Activated CD8-positive, alpha-beta T cell treated with anti-CD3 and anti-CD28 coated beads for 36 hours (primary cell): ENCODE measurements around the gene UBASH3B. TPM values are rescaled to one million over a fixed set of nuclear protein-coding genes. Genes with fewer than 3 reads are reported as not detected.

Source experiments
- ATAC-seq: fragments of 200-7000 bp; cut with Tn5 transposase; one replicate; pipeline ENCODE4 v1.10.0; 2021; ENCODE audit warnings: mild to moderate bottlenecking, moderate library complexity
- CTCF ChIA-PET: fragments of 350-600 bp; sonication (Branson Sonifier 250); formaldehyde crosslinking; loops from one replicate; lab custom pipeline; 2021; ENCODE audit warnings: antibody characterized with exemption; lab: Charles Lee
- POLR2A ChIA-PET: fragments of 350-600 bp; sonication (Branson Sonifier 250); formaldehyde crosslinking; loops from one replicate; lab custom pipeline; 2021; ENCODE audit warnings: antibody characterized with exemption; lab: Charles Lee
- DNase-seq: peaks from one replicate; pipeline ENCODE4 v3.0.0-alpha.2; 2020
- H3K27ac Mint-ChIP-seq: one replicate; pipeline ENCODE4 v1.8.0; 2021; ENCODE audit warnings: mild to moderate bottlenecking, mixed read lengths
- H3K27me3 Mint-ChIP-seq: one replicate; pipeline ENCODE4 v1.8.0; 2021; ENCODE audit warnings: mixed read lengths
- H3K36me3 Mint-ChIP-seq: one replicate; pipeline ENCODE4 v1.8.0; 2021; ENCODE audit warnings: low read depth, mixed read lengths
- H3K4me1 Mint-ChIP-seq: one replicate; pipeline ENCODE4 v1.8.0; 2021; ENCODE audit warnings: low read depth, mixed read lengths
- H3K4me3 Mint-ChIP-seq: one replicate; pipeline ENCODE4 v1.8.0; 2021; ENCODE audit warnings: mild to moderate bottlenecking, moderate library complexity, mixed read lengths
- H3K9me3 Mint-ChIP-seq: one replicate; pipeline ENCODE4 v1.8.0; 2021; ENCODE audit warnings: mixed read lengths
- intact Hi-C: fragments of 100-400 bp; cut with micrococcal nuclease; formaldehyde crosslinking; loops from one replicate; pipeline ENCODE4 v1.10.0; 2022
- total RNA-seq, 2 experiments: library from RNA; stranded (reverse); gene quantifications; one replicate each; pipeline ENCODE4 v1.2.3, GENCODE V29; 2021
- TF ChIP-seq, protein P1 (sequence below): fragments of 200-600 bp; IDR thresholded peaks from one replicate; pipeline ENCODE4 v1.8.0; 2022; ENCODE audit warnings: antibody characterized with exemption, mild to moderate bottlenecking

Gene UBASH3B
- total RNA-seq, 2 experiments from 2014 or later, result 36.1 to 40.6 TPM

DNA sequence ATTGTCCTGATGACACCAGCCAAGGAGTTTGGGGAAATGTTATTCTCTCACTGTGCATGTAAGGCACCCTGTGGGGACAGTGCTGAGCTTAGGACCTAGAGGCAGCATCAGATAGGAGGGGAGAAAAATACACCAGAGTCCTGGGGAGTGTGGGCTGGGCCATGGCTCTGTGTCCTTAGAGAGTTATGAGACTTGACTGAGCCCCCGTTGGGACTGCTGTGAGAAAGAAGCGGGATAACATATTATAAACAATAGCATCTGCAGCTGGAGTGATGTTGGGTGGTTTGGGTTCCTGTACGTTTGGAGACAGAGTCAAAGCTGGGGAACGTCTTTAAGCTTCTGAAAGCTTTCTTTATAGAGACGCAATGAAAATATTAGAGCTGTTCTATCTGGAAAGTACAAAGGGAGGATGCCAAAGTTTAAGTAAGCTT, 91.8 kb downstream of the UBASH3B start:
- Mint-ChIP-seq H3K4me3 (no peak overlapping the region), H3K36me3 (peaks cover 3% of the 10 kb centered on the region), H3K4me1 (peaks cover 23% of the 10 kb centered on the region), H3K9me3 (no peaks in the 10 kb centered on the region), H3K27ac (no peak overlapping the region), H3K27me3 (no peaks in the 10 kb centered on the region)
- DNase-seq (no peak), ATAC-seq (no peak)
- intact Hi-C loops, result loop anchor here (5.0 kb wide), 3 partner anchors 50 to 105 kb away; no protein-coding TSS in a partner anchor
- ChIA-PET CTCF (interaction anchor here (0.8 to 4.3 kb wide), 11 partner anchors 9 to 120 kb away, joined by 3 to 33 read pairs (median 6); partner anchors contain the start of gene UBASH3B), POLR2A (interaction anchor here (0.7 to 7.2 kb wide), 10 partner anchors 9 to 91 kb away, joined by 3 to 38 read pairs (median 8); partner anchors contain the start of genes CRTAM and UBASH3B)
- TF ChIP-seq, protein P1, sequence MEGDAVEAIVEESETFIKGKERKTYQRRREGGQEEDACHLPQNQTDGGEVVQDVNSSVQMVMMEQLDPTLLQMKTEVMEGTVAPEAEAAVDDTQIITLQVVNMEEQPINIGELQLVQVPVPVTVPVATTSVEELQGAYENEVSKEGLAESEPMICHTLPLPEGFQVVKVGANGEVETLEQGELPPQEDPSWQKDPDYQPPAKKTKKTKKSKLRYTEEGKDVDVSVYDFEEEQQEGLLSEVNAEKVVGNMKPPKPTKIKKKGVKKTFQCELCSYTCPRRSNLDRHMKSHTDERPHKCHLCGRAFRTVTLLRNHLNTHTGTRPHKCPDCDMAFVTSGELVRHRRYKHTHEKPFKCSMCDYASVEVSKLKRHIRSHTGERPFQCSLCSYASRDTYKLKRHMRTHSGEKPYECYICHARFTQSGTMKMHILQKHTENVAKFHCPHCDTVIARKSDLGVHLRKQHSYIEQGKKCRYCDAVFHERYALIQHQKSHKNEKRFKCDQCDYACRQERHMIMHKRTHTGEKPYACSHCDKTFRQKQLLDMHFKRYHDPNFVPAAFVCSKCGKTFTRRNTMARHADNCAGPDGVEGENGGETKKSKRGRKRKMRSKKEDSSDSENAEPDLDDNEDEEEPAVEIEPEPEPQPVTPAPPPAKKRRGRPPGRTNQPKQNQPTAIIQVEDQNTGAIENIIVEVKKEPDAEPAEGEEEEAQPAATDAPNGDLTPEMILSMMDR, result no peak

DNA sequence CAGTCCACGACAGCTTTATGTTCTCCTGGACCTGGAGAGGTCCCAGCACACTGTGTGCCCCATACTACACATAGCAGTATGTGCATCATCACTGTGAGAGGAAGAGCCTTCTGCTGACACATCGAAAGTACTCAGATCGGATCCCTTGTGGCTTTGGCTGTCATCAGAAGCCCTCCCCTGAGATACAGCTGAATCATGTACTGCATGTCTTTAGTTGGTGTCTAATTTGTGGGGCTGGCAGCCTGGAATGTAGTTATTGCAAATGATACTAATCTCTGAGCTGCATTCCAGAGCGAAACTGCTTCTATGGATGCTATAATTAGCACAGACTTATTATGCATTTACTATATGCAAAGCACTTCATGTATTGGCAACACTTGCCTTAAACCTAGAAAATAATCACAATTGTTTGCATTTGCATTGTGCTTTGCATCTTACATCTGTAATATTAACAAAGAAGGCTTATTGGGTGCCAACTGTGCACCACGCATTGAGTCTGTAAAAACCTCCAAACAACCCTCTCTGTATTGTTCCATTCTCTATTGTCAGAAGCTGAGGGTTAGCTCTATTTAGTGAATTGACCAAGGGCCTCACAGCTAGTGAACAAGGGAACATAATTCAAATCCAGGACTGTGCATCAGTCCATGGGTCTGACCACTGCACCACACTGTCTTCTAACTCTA, 93.6 kb downstream of the UBASH3B start:
- Mint-ChIP-seq H3K9me3 (no peaks in the 10 kb centered on the region), H3K27me3 (no peaks in the 10 kb centered on the region), H3K4me1 (peaks cover 30% of the 10 kb centered on the region), H3K4me3 (no peak overlapping the region), H3K27ac (no peak overlapping the region), H3K36me3 (peaks cover 5% of the 10 kb centered on the region)
- DNase-seq (peak; percentile 83), ATAC-seq (peak; percentile 73)
- TF ChIP-seq, protein P1, result no peak
- intact Hi-C loops, result loop anchor here (5.0 kb wide), 3 partner anchors 52 to 103 kb away; no protein-coding TSS in a partner anchor
- POLR2A ChIA-PET, result interaction anchor here (0.6 to 2.3 kb wide), 14 partner anchors 9 to 103 kb away, joined by 3 to 8 read pairs (median 4); partner anchors contain the start of genes CRTAM and UBASH3B
- CTCF ChIA-PET, result interaction anchor here (0.7 to 4.7 kb wide), 7 partner anchors 10 to 120 kb away, joined by 3 to 32 read pairs (median 5); partner anchors contain the start of gene UBASH3B

DNA sequence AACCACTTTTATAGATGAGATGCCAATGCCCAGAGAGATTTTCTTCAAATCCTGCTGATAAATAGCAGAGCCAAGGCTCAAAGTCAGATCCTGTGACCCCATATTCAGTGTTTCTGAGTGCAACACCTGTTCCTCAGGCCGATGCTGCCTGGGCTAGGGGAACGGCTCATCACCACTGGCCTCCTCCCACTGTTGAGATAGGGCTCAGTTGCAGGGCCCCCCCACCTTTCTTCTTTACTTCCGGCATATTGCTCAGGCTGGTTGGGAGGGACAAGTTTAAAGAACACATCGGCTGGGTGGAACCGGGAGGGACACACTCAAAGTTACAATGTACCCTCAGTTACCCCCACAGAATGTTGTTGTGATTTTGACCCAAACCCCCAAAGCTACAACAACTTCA, 94.5 kb downstream of the UBASH3B start:
- intact Hi-C loops, result no loop called here
- no peak overlapping the region for H3K4me3 Mint-ChIP-seq
- ChIA-PET CTCF (interaction anchor here (1.0 to 4.7 kb wide), 3 partner anchors 32 to 121 kb away, joined by 3 to 23 read pairs (median 17); partner anchors contain the start of gene UBASH3B), POLR2A (interaction anchor here (0.9 to 2.3 kb wide), 7 partner anchors 9 to 103 kb away, joined by 3 to 6 read pairs (median 4); no protein-coding TSS in a partner anchor)
- peak; percentile 28 for DNase-seq
- H3K27ac Mint-ChIP-seq, result no peak overlapping the region
- peaks cover 5% of the 10 kb centered on the region for H3K36me3 Mint-ChIP-seq
- TF ChIP-seq, protein P1, result no peak
- no peaks in the 10 kb centered on the region for H3K9me3 Mint-ChIP-seq
- H3K4me1 Mint-ChIP-seq, result peaks cover 39% of the 10 kb centered on the region
- no peak for ATAC-seq
- no peaks in the 10 kb centered on the region for H3K27me3 Mint-ChIP-seq

DNA sequence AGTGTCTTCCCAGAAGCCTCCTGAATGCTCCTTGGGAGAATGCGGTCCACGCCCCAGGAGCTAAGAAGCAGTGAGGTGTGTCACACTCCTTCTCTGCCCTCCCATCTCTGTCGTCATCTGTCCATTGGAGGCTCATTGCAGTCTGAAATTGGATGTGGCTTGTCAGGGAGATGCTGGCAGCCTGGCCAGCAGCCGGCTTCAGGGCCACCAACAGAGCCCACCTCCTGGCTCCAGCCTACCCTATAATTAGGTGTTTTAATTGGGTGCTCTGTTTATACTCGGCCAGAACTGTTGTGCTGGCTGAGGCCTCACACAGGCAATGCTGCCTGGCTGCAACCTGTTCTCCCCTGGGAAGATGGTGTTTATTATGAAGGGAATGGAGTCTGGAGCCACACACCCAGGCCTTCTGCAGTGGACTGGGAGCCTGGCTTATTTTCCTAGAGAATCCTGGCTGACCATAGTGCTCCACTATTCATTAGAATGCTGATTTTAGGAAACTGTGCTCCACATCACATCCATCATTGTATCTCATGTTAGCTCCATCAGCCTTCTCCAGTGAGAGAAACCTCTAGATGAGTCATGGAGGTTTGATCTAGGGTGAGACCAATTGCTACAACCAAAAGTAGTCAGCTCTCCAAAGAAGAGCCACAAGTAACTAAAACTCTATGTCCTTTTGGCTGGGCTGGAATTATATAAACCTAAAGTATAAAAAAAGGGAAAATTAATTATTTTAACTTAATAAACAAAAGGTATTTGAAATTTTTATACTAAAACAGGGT, 96.0 kb downstream of the UBASH3B start:
- H3K27ac Mint-ChIP-seq, result no peak overlapping the region
- no peaks in the 10 kb centered on the region for H3K27me3 Mint-ChIP-seq
- peaks cover 5% of the 10 kb centered on the region for H3K36me3 Mint-ChIP-seq
- H3K4me3 Mint-ChIP-seq, result no peak overlapping the region
- TF ChIP-seq, protein P1, result no peak
- ChIA-PET CTCF (interaction anchor here (1.0 to 9.4 kb wide), 9 partner anchors 21 to 124 kb away, joined by 3 to 127 read pairs (median 4); partner anchors contain the start of gene UBASH3B), POLR2A (interaction anchor here (1.3 to 2.0 kb wide), 4 partner anchors 10 to 95 kb away, joined by 4 to 9 read pairs (median 5); partner anchors contain the start of gene UBASH3B)
- no peaks in the 10 kb centered on the region for H3K9me3 Mint-ChIP-seq
- peak; percentile 25 for ATAC-seq
- DNase-seq, result no peak
- intact Hi-C loops, result no loop called here
- peaks cover 51% of the 10 kb centered on the region for H3K4me1 Mint-ChIP-seq
